Omental fat pad (tissue), 4 donors: Measurements from ENCODE around the gene PLD1. TPM values are rescaled to one million over a fixed set of nuclear protein-coding genes. Genes with fewer than 3 reads are reported as not detected.

ENCODE experiments used
- ATAC-seq: fragments of 150-250 bp; one replicate; pipeline ENCODE4 v1.9.1; 2016; ENCODE audit warnings: mild to moderate bottlenecking, moderate library complexity; ENCODE audit not compliant: low FRiP score
- DNase-seq: peaks from one replicate; pipeline ENCODE4 v3.0.0-alpha.2; 2019; ENCODE audit warnings: low spot score
- CTCF ChIP-seq, 3 donors: fragments of 450-650 bp; IDR thresholded peaks; one replicate each; pipeline ENCODE4 v1.5.1; 2016 to 2017; ENCODE audit warnings: antibody characterized with exemption in 3 of 3, mild to moderate bottlenecking in 3 of 3, moderate library complexity in 2 of 3
- total RNA-seq, 4 donors: library from RNA; depleted of rRNA; stranded (reverse); fragments of >200 nt; gene quantifications; one replicate each; pipeline ENCODE4 v1.1.0, GENCODE V29; 2016

PLD1 gene
- total RNA-seq, 4 donors from 2014 or later, result 9.7 to 73.3 (median 33.2) TPM

DNA sequence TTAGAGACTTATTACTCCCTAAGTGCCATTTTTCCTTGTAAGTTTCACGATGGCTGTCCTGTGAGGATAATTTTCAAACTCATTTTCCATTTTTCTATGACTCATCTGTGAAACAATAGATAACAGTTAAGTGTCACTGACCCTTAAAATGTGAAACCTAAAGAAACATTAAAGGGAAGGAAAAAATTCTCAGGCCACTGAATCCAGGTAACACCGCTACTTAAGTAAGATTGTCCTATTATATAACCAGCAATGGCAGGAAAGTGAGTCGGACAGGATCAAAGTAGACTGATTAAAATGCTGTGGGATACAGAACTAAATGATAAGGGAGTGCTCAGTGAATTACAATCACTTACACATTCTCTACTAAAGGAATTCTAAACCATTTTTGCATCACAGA lies 12.4 kb downstream of the PLD1 start:
- no peak for ATAC-seq

GRCh38 chr3:171797265-171797679 lies 13.0 kb downstream of the PLD1 start:
- DNase-seq (no peak), ATAC-seq (no peak)
- no peak for TF ChIP-seq CTCF (IDR thresholded peaks at IDR 0.05)

More for the DNA sequence above, 12.4 kb downstream of the PLD1 start:
- no peak for TF ChIP-seq CTCF (IDR thresholded peaks at IDR 0.05)
- no peak for DNase-seq

GRCh38 chr3:171796625-171797264 lies 13.5 kb downstream of the PLD1 start:
- no peak for TF ChIP-seq CTCF (IDR thresholded peaks at IDR 0.05)
- DNase-seq (no peak), ATAC-seq (no peak)

DNA sequence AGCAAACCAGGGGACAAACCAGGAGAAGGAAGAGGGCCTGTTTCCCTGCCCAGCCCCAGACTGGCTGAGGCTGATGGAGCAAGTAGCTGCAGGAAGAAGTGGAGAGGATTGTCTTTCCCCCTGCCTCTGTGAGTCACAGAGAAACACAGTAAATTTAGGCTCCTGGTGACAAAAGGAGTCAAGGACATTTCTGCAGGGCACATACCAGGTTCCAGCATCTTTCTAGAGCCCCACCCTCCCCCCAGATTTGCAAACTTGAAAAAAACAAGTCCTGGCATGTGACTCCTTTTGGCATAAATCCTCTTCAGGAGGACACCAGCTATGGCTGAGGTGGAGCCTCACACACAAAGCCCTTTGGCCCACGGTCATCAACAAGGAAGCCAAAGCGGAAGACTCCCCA lies 17.8 kb downstream of the PLD1 start:
- ATAC-seq (no peak), DNase-seq (no peak)
- no peak for TF ChIP-seq CTCF (IDR thresholded peaks at IDR 0.05)

DNA sequence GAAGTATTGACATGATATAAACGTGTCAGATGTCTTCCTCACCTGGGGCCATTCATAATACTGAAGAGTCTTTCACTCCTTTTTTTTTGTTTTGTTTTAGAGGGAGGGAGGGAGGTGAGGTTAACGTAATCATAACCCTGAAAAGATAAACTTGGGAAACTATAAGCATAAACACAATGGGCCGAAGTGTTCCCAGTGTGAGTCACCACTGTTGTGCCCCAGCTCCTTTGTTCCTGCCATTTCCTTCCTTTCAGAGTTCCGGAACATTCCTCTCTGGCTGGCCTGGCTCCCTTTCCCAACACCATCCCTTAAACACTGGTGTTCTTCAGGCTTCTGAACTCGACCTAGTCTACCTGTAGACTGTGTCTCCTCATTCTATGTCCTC lies 18.6 kb downstream of the PLD1 start:
- TF ChIP-seq CTCF (IDR thresholded peaks at IDR 0.05), result no peak
- ATAC-seq (peak; percentile 36), DNase-seq (no peak)

- TF ChIP-seq CTCF (IDR thresholded peaks at IDR 0.05), result no peak
- no peak for ATAC-seq
- no peak for DNase-seq
Measured at GRCh38 chr3:171790898-171791691, 19.2 kb downstream of the PLD1 start.

DNA sequence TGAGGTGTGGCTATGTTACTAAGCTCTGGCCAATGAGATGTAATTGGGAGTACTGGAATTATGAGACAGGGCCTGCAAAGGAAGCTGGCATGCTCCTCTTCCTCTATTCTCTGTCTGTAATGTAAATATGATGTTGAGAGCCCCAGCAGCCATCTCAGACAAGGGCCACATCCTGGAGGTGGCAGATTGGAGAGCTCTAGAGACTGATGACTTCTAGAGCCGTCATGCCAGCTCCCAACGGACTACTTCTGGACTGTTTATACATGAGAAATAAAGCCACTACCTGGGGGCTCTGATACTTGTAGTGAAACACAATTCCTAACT lies 19.7 kb downstream of the PLD1 start:
- no peak for TF ChIP-seq CTCF (IDR thresholded peaks at IDR 0.05)
- DNase-seq, result no peak
- ATAC-seq, result no peak
